ENCODE data around the gene MDM2.

Gene MDM2

GRCh38 chr12:68878846-68879245, 70.9 kb downstream of the MDM2 start:
- DNase-seq (ENCODE audit: low read depth): no peak

DNA sequence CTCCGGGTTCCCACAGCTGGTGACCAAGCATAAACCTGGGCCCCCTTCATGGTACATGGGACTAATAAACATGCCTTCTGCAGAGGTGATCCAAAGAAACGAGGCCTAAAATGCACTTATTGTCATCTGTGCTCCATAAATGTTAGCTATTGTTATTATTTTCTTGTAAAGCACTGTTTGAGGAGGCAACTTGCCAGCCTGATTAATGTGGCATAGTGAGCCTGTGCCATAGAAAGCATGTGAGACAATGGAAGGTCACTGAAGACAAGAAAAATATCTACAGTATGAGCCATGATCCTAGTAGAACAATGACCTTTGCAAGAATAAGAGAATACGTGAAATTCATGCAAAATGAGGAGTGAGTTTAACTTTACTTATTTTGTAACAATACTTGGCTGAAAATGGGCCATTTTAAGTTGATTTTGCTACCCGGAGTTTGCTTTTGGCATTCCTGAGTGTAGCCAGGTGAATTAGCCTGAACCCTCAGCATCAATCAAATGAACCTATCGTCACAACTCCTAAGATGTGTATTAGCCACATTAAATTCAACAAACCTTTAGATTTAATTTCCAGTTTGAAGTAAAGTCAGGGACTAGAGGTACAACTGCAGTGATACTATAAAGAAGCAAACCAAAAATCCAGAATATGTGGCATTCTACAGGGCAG, 72.8 kb downstream of the MDM2 start:
- DNase-seq (ENCODE audit: low read depth): no peak

DNA sequence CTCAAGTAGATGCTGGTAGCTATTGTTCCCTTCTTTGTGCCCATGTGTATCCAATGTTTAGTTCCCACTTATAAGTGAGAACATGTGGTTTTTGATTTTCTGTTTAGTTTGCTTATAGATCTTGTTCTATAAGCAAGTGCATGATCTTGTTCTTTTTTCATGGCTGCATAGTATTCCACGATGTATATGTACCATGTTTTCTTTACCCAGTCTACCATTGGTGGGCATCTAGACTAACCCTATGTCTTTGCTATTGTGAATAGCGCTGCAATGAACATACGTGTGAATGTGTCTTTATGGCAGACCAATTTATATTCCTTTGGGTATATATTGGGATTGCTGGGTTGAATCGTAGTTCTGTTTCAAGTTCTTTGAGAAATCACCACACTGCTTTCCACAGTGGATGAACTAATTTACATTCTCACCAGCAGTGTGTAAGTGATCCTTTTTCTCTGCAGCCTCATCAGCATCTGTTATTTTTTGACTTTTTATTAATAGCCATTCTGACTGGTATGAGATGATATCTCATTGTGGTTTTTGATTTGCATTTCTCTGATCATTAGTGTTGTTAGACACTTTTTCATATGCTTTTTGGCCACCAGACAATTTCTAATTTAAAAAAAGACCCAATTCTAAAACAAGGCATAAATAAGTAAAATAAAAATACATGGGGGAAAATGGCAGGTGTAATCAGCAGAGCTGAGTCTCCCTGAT, 74.4 kb downstream of the MDM2 start:
- DNase-seq (ENCODE audit: low read depth): no peak

DNA sequence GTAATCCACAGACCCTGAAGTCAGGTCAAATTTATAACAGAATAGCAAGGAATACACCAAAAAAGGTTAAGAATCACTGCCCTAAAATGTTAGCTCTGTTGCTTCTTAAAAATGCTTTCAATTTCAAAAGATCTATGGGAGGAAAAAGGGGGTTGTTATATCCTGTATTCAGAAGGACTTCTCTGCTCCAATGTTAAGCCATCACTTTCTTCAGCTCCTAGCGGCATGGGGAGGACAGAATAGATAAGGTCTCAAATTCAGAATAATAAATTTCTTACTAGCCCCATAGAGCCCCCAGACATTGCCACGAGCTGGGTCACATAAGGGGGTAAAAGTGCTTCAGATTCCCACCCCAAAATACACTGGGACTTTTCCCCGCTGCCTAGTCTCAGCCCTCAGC, 75.2 kb downstream of the MDM2 start:
- DNase-seq (ENCODE audit: low read depth): no peak

DNA sequence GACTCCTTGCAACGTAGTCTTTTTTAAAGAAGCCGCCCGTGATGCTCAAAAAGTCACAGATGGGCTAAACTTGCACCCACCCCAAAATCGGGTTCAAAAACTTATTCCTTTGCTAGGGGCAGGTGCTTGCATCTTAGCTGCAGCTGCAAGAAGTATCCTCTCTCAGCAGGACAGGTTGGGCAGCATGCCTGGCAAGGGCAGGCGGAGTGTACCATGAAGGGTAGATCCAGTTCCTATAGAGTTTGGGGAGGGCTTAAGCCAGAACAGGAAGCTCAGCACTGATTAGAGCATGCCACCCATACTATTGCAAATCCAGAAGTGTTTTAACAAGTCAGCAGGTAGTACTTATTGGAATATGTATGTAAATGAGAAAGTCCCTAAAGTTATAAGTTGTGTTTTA, 76.3 kb downstream of the MDM2 start:
- DNase-seq (ENCODE audit: low read depth): no peak

DNA sequence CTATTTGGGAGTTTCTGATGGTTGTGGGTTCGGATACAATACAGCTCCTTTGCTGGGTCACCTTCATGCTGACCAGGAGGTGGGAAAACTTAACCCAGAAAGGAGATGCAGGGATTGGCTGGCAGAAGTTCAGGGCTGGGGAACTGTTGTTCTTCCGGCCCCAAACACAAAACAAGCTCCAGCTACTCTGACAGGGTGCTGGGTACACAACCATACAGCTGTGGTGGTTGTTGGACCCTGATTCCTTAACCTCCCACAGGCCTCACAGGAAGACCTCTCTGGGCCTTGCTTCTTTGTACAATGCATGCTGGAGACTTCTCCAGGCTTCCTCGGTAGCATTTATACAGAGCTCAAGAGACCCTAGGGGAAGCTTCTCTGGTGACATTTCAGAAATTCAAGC, 77.4 kb downstream of the MDM2 start:
- no peak for DNase-seq (ENCODE audit: low read depth)

DNA sequence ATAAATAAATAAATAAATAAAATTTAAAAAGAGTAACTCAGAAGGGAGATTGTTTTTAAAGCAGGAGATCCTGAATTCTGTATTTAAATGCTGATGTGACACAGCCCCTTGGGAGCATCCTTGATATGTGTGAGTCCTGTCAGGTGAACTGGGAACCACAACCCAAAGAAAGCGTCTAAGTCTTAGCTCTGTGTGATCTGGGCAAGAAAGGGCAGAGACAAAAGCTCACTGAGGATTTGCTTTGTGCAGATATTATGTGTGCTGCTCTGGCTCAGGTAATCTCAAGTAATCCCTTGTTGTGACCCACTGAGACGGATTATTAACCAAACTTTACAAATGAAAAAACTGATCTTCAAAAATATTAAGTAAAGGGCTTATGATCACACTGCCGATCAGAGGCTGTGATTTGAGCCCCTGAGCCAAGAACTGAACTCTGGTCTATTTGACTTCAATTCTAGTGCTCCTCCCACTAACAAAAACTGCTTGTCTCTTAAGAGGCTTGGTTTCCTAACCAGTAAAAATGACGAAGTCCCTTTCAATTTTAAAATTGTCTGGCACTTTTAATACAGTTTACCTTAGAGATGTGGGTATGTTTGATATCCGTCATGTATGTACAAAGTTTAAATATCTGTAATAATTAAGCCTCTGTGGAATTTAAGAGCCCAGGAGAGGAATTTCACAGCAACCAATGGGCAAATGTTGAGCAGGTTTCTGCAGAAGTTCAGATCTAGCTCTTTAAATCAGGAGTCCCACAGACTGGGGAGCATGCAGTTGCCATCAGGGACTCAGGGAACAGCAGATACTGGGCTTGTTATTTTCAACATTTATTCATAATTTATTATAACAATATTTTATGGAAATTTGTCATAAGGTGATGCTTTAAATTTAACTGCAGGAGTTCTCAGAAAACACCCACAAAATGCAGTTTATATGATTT, 78.9 kb downstream of the MDM2 start:
- no peak for DNase-seq (ENCODE audit: low read depth)

DNA sequence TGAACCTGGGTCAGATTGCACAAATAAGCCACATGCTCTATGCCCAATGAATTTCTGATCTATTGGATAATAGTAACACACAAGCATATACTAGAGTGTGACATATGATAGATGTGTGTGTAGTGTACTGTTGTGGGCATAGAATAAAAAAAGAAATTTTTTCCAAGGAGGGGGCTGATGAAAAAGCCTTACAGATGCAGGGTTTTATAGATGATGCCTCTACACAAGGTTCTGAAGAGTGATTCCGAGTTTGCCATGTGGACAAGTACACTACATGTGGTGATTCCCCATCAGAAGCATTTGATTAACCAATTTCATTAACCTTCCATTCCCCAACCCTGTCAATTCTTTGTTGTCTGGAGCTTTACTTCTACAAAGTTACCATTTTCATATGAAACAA, 79.7 kb downstream of the MDM2 start:
- DNase-seq (ENCODE audit: low read depth): no peak

- no peak for DNase-seq (ENCODE audit: low read depth)
Measured at GRCh38 chr12:68888243-68888642, 80.3 kb downstream of the MDM2 start.

- no peak for DNase-seq (ENCODE audit: low read depth)
Measured at GRCh38 chr12:68890701-68891113, 82.7 kb downstream of the MDM2 start.

GRCh38 chr12:68891141-68891540, 83.2 kb downstream of the MDM2 start:
- DNase-seq (ENCODE audit: low read depth): no peak

GRCh38 chr12:68893201-68893600, 85.2 kb downstream of the MDM2 start:
- no peak for DNase-seq (ENCODE audit: low read depth)

DNA sequence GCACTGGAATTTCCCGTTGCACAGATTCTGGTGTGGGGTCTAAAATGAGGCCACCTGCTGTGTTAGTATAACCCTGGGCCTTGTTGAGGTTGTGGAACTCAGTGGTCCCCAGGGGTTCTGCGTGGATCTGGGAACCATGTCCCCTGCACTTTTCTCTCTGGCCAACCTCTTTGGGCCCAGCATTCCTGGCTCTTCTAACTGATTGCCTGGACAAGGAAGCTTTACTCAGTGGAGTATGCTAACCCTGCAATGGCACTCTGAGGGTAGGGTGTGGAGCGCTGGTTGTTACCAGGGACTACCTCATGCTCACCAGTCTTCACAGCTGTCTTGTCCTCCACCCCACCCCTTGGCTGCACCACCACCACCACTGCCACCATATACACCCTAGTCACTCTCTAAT, 85.8 kb downstream of the MDM2 start:
- DNase-seq (ENCODE audit: low read depth): no peak

- no peak for DNase-seq (ENCODE audit: low read depth)
Measured at GRCh38 chr12:68894276-68894855, 86.4 kb downstream of the MDM2 start.

GRCh38 chr12:68896881-68897540, 89.0 kb downstream of the MDM2 start:
- peak; percentile 26 for DNase-seq (ENCODE audit: low read depth)

DNA sequence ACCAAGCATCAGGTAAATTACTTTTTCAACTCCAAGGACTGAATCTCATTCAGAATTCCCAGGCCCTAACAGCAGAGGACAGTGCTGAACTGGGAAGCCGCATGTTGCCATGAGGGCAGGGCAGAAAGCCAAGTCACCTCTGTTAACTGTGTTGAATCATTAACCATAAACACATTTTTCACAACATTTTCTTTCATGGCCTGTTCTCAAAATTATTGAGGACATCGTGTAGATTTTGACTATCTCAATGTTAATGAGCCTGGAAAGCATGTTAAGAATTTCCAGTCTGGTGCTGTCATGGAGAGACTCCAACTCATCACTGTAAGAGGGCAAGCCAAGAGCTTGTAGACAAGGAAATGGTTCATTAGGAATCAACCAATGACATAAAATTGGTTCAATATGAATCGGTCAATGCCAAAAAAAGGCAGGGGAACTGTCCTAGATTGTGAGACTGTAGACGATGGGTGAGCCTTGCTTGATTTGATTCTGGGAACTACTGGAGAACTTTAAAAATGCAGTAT, 91.3 kb downstream of the MDM2 start:
- DNase-seq (ENCODE audit: low read depth): peak; percentile 54

GRCh38 chr12:68900241-68900640, 92.3 kb downstream of the MDM2 start:
- DNase-seq (ENCODE audit: low read depth): no peak

Measured in non-pigmented ciliary epithelial cell (primary cell).